GM19467 (cell line): Measurements from ENCODE around the gene GLT8D2.

Experiments
- ATAC-seq: cut with Tn5 transposase; IDR thresholded peaks from one replicate; pipeline ENCODE4 v1.9.1; 2021; ENCODE audit warnings: mild to moderate bottlenecking, moderate library complexity; ENCODE audit not compliant: unreplicated experiment

The GLT8D2 gene

GRCh38 chr12:104003596-104003995 is 46.4 kb downstream of the GLT8D2 start:
- no peak for ATAC-seq

GRCh38 chr12:104002686-104003085 is 47.3 kb downstream of the GLT8D2 start:
- no peak for ATAC-seq

- no peak for ATAC-seq
Observed at GRCh38 chr12:104000807-104001434, 49.1 kb downstream of the GLT8D2 start.

- no peak for ATAC-seq
Observed at GRCh38 chr12:103998976-103999375, 51.0 kb downstream of the GLT8D2 start.

- ATAC-seq: no peak
Observed at GRCh38 chr12:103997286-103997900, 52.6 kb downstream of the GLT8D2 start.

- ATAC-seq: no peak
Observed at GRCh38 chr12:103996595-103996994, 53.4 kb downstream of the GLT8D2 start.

GRCh38 chr12:103994235-103994634 is 55.8 kb downstream of the GLT8D2 start:
- no peak for ATAC-seq

GRCh38 chr12:103986829-103987228 is 63.2 kb downstream of the GLT8D2 start:
- ATAC-seq: no peak

- ATAC-seq: no peak
Observed at GRCh38 chr12:103978384-103978982, 71.5 kb downstream of the GLT8D2 start.

GRCh38 chr12:103975368-103975767 is 74.6 kb downstream of the GLT8D2 start:
- ATAC-seq: no peak

- no peak for ATAC-seq
Observed at GRCh38 chr12:103973909-103974308, 76.1 kb downstream of the GLT8D2 start.

GRCh38 chr12:103969391-103969790 is 80.6 kb downstream of the GLT8D2 start:
- ATAC-seq: no peak

GRCh38 chr12:103966736-103967135 is 83.3 kb downstream of the GLT8D2 start:
- ATAC-seq: no peak

- peak; percentile 91 for ATAC-seq
Observed at GRCh38 chr12:103965590-103966504, 84.1 kb downstream of the GLT8D2 start, which contains the start of gene TDG. Gene TDG (plus strand): TSS chr12:103965872. CDS start chr12:103966038, 166 bp downstream.

- no peak for ATAC-seq
Observed at GRCh38 chr12:103965255-103965589, 84.8 kb downstream of the GLT8D2 start.

- ATAC-seq: no peak
Observed at GRCh38 chr12:103964805-103965204, 85.2 kb downstream of the GLT8D2 start.

- ATAC-seq: no peak
Observed at GRCh38 chr12:103962493-103962892, 87.5 kb downstream of the GLT8D2 start.

GRCh38 chr12:103960616-103961227 is 89.3 kb downstream of the GLT8D2 start:
- no peak for ATAC-seq

GRCh38 chr12:103958621-103959020 is 91.4 kb downstream of the GLT8D2 start:
- ATAC-seq: no peak

GRCh38 chr12:103957865-103958388 is 92.1 kb downstream of the GLT8D2 start:
- no peak for ATAC-seq
